GM18520 (cell line): ENCODE results near the gene PRRT1.

Source experiments
- ATAC-seq: cut with Tn5 transposase; IDR thresholded peaks from one replicate; pipeline ENCODE4 v1.9.1; 2021; ENCODE audit not compliant: unreplicated experiment

The PRRT1 gene

GRCh38 chr6:32127717-32128592 is 23.8 kb downstream of the PRRT1 start, which contains the start of gene ATF6B:
Gene ATF6B, minus strand, starts transcription at chr6:32128246. Its CDS starts 39 bp downstream, at chr6:32128207.
- ATAC-seq = peak; percentile 93

DNA sequence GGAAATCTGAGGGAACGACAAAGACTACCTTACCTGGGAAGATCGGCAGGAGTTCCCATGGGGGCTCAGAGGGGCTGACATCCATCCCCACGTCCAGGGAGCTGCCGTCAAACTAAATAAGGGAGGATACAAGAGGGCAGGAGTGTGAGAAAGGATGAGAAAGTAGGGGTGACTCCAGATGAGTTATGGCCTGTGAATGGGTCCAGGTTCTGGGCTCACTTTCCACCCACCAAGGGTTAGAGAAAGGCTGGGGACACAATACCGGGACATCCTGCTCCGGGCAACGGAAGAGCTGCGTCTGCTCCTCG is 24.4 kb downstream of the PRRT1 start:
- no peak for ATAC-seq

DNA sequence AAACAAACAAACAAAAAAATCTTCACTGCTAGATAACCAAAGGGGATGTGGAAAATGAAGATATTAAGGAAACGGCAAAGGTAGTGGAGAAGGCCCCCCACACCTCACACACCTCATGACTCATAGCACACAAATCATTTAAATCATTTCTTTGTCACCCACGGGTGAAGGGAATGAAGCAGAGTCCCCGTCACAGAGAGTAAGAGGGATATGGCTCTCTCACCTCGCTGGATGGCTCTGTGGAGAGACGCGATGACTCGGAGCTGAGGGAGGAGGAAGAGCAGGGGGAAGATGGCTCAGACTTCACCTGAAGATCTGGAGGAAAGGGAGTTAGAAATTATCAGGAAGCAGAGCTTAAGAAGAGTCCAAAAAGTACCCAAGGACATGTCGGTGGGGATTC is 24.9 kb downstream of the PRRT1 start:
- ATAC-seq = no peak

- no peak for ATAC-seq
Observed at GRCh38 chr6:32123681-32124080, 28.1 kb downstream of the PRRT1 start.

GRCh38 chr6:32120573-32121059 is 31.1 kb downstream of the PRRT1 start:
- ATAC-seq = no peak

DNA sequence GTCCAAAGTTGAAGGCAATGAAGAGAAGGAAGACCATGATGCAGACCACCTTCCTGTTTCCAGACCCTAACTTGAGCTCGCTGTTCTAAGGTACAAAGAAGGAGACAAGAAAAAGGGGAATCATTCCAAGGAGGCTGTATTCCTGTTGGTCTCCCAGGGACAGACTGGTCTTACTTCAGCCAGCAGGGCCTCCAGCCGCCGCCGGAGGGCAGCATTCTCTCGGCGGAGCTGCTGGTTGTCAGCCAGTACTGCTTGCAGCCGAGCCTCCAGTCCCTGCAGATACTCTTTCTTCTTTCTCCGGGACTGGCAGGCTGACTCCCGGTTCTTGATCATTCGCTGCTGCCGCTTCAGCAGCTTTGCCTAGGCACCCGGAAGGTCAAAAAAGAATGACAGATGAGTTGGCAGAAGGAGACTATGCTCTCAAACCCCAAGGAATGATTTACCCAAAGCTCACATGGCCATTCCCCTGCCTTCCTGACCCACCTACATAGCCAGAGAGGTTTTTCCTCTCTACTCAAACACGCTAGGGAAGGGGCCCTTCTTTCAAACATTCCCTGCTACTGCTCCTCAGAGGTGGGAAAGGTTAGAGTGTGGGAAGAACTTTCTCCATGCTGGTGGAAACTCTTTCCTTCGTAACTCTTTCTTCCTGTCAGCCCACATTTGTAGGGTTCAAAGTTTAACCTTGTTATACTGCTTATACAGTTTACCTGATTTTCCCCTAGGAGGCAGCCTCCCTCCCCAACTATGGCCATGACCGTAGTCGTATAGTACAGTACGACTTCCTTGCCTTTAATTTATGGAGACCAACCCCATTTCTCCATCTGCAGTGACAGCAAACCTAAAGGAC is 32.7 kb downstream of the PRRT1 start:
- ATAC-seq = no peak

GRCh38 chr6:32117461-32117860 is 34.3 kb downstream of the PRRT1 start:
- ATAC-seq = no peak

- ATAC-seq = no peak
Observed at GRCh38 chr6:32116674-32117073, 35.1 kb downstream of the PRRT1 start.

GRCh38 chr6:32115623-32116022 is 36.1 kb downstream of the PRRT1 start:
- no peak for ATAC-seq

DNA sequence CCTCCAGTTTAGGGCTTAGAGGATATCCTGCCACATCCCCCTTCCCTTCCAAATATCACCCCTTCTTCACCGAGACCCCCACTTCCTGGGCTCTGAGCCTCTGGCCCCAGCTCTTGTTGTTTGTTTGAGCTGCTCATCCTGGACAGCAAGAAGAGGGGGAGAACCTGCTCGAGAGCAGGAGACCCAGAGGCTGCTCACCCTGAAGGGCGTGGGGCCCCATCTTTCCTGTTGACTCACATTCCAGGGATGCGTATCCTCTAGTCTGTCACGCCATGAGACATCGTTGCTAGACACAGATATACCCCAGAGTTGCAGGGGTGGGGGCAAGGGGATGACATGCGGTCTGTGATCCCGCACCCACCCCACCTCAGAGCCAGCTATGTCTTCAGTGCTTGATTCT is 36.9 kb downstream of the PRRT1 start:
- no peak for ATAC-seq

DNA sequence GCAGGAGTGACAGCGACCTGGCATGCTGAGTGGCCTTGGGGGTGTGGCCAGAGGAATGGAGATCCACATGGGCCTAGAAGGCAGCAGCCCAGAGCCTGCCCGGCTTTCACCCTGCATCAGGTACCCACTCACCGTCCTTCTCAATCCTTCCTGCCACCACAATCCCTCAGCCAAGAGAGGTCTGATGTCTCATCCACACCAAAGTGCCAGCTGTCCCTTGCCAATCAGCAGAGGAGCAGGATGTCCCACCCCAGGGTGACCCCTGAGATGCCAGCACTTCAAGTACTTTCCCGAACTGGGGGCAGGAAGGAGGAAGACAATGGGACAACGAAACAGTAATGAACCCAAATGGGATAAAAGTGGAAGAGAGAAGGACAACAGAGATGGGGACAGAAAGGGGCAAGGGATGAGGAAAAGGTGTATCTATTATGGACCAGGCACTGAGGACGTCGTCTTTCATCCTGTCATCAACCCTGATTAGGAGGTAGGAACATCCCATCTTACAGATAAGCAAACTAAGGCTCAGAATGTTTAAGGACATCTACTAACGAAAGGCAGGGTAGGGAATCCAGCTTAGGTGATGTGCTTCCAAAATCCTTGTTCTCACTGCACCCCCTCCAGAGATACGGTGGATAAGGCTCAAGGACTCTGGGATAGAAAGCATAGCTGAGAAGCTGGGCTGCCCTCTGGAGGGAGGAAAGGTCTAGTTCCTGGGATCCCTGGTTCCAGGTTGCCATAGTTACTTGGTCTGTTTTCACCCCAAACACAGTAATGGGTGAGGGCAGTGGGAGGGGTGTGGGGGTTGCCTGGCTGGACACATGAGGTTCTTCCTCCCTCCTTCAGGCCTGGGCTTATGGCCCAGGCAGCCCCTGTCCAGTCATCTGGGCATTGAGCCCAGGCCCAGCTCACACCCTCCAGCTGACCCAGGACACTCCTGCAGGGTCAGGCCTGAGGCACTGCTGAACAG is 38.1 kb downstream of the PRRT1 start:
- ATAC-seq = no peak

GRCh38 chr6:32112431-32112980 is 39.2 kb downstream of the PRRT1 start:
- no peak for ATAC-seq

- ATAC-seq = no peak
Observed at GRCh38 chr6:32111424-32112066, 40.2 kb downstream of the PRRT1 start.

DNA sequence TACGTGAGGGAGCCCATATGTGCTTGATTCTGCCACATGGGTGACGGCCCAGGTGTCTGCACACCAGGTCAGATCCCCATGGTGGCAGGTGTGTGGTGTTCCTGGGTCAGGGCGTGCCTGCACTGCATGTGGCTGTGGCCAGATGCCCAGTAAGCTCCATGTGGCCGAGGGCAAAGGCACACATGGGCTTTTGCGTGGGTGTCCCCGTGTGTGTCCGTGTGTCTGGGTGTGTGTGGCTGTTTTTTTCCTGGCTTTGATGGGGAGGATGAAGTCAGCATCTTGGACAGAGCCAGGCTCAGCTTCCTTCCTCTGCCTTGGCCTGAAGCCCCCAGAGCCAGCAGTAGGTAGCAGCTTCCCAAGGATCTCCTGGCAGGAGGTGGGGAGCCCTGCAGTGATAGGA is 41.1 kb downstream of the PRRT1 start:
- ATAC-seq = no peak

- no peak for ATAC-seq
Observed at GRCh38 chr6:32109765-32110160, 42.0 kb downstream of the PRRT1 start.

DNA sequence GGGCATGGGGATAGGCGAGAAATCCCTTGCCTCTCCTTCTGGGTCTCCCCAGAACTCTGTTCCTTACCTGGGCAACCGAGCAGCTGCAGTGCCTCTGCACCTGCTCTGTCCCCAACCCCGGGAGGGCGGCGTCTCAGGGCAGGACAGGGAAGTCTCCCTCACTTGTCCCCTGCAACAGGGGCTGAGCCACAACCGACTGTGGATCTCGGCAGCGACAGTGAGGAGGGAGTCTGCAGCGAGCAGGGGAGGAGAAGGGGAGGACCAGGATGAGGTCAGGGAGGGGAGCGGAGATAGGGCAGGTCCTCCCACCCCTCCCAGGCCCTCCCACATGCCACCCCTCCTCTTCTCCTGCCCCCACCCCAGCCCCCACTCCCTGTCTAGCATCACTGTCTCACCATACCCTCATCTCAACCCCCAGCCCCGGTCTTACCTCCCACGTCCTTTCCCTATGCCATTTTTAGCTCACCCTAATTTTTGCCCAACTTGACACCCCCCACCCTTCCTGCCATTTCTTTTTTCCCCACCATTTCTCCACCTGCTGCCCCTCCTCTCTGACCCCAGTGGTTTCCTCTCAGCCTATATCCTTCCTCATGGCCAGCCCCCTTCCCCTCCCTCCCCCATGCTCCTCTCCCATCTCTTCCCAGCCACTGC is 42.5 kb downstream of the PRRT1 start, which contains the start of gene TNXB:
Gene TNXB, minus strand, starts transcription at position 225 of the 651 bp plus-strand sequence. CDS start 11,140 bp downstream, outside the sequence.
- no peak for ATAC-seq

DNA sequence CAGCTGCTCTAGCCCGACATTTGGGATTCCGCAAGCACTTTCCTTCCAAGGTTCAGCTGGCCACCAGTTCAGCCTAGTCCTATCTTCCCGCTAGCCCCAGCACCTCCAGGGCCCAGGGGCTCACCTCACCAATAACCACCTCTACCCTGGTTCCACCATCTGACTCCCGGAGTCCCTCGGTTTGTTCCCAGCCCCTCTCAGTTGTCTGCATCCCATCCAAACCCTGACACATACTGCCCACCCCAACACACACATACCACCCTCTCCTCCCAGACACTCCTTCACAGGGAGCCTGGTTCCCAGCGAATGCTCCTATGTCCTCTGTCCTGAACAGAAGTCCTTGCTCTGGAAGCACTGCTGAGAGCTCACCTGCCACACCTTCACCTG is 43.0 kb downstream of the PRRT1 start:
- ATAC-seq = no peak

DNA sequence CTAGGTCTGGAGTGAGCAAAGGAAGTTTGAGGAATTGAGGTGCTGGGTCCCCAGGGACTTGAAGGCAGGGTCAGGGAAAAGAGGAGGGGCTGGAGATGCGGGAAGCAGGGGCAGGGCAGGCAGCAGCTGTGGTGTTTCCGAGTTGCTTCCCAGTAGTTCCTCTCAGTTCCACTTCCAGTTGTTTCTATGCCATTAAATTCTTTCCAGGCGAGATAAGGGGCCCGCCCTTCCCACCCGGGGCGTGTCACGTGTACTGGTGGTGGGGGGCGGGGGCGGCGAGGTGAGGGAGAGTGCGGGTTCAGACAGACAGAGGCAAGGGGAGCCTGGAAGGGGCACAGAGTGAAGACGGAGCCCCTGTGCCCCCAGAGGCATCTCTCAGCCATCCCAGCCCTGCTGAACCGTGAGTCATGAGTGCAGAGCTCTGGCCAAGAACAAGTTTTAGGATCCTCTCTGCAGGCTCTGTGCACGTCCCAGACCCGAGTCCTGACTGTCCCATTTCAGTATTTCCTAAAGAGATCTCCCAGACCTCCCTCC is 43.6 kb downstream of the PRRT1 start:
- no peak for ATAC-seq

DNA sequence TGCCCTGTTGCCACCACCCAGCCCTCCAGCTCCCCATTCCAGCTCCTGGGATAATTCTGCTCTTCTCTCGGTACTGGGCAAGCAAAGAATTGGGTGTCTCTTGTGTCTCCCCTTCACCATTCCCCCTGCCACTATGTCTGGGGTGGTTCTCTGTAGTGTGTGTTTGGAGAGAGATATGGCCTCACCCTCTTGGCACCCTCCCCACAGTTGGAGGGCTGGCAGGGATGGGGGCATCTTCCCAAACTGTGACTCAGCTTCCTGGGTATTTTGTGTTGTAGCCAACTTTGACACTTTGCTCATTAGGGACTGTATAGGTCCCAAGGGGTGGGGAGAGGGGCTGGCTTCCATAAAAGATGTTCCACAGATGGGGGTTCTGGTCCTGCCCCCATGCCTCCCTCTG is 44.3 kb downstream of the PRRT1 start:
- ATAC-seq = no peak
